ENCODE results near the gene PVRIG.
"Not testable (repeated sequence)": the region's sequence is repeated elsewhere in the genome, so short reads cannot be mapped to it uniquely, and the experiment has no call there.

DNA sequence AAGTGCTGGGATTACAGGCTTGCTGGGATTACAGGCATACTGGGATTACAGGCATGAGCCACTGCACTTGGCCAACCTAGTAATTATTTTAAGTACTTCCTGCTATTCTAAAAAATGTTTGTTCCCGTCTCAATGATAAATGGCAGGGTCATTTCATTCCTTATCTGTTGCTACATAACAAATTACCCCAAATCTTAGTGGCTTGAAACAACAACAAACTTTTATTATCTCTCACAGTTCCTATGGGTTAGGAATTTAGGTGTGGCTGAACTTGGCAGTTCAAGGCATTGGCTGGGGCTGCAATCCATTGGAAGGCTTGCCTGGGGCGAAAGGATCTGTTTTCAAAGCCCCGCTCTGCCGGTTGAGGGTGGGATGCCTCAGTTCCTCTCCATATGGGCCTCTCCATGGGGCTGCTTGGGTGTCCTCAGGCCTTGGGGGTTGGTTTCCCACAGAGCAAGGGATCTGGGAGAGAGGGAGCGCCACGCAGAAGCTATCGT lies 45.0 kb downstream of the PVRIG start:
- TF ChIP-seq, protein P1, sequence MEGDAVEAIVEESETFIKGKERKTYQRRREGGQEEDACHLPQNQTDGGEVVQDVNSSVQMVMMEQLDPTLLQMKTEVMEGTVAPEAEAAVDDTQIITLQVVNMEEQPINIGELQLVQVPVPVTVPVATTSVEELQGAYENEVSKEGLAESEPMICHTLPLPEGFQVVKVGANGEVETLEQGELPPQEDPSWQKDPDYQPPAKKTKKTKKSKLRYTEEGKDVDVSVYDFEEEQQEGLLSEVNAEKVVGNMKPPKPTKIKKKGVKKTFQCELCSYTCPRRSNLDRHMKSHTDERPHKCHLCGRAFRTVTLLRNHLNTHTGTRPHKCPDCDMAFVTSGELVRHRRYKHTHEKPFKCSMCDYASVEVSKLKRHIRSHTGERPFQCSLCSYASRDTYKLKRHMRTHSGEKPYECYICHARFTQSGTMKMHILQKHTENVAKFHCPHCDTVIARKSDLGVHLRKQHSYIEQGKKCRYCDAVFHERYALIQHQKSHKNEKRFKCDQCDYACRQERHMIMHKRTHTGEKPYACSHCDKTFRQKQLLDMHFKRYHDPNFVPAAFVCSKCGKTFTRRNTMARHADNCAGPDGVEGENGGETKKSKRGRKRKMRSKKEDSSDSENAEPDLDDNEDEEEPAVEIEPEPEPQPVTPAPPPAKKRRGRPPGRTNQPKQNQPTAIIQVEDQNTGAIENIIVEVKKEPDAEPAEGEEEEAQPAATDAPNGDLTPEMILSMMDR (conservative IDR thresholded peaks at IDR 0.05; ENCODE audit: low read length), result not testable (repeated sequence)
- not testable (repeated sequence) for TF ChIP-seq EZH2phosphoT487 (IDR thresholded peaks at IDR 0.05; ENCODE audit: borderline replicate concordance, low read depth, low read length)

All from OCI-LY7 (cell line).